SK-N-SH (cell line): ENCODE data around the gene KLHDC3.

Source experiments
- CTCF ChIP-seq: fragments of 200-600 bp; sonication (generic); IDR thresholded peaks from 2 replicates; pipeline ENCODE4 v1.6.1; 2017; ENCODE audit warnings: antibody characterized with exemption, mild to moderate bottlenecking, moderate library complexity
- ZBTB33 ChIP-seq: IDR thresholded peaks from 2 replicates; pipeline ENCODE4 v1.4.0; 2012; ENCODE audit warnings: low read depth, borderline replicate concordance

GRCh38 chr6:43014434-43014909, 423 bp downstream of the KLHDC3 start:
- TF ChIP-seq CTCF: no peak
- no peak for TF ChIP-seq ZBTB33
